HepG2 (cell line): ENCODE data around the gene FBXW2. TPM values are rescaled to one million over a fixed set of nuclear protein-coding genes. Genes with fewer than 3 reads are reported as not detected.

Experiments
- KAT7 ChIP-seq: IDR thresholded peaks from 2 replicates; pipeline ENCODE4 v1.6.1; 2018; ENCODE audit warnings: borderline replicate concordance, missing compliant biosample characterization
- PCBP2 ChIP-seq: fragments of 200-400 bp; formaldehyde crosslinking; optimal IDR thresholded peaks from 2 replicates; pipeline ENCODE3; 2018; ENCODE audit warnings: low read length, low read depth; ENCODE audit not compliant: poor library complexity, severe bottlenecking
- RFX1 ChIP-seq: fragments of 450-650 bp; IDR thresholded peaks from 2 replicates; pipeline ENCODE4 v1.6.1; 2017
- ZNF333 ChIP-seq: sonication (generic); formaldehyde crosslinking; IDR thresholded peaks from 2 replicates; pipeline ENCODE4 v1.4.0; 2020; ENCODE audit warnings: mild to moderate bottlenecking, missing genetic modification reagents, borderline replicate concordance
- ZNF414 ChIP-seq: sonication (generic); formaldehyde crosslinking; IDR thresholded peaks from 2 replicates; pipeline ENCODE4 v1.5.0; 2020; ENCODE audit warnings: missing genetic modification reagents
- ZNF850 ChIP-seq: sonication (generic); formaldehyde crosslinking; conservative IDR thresholded peaks from 2 replicates; pipeline ENCODE4 v1.9.0; 2021; ENCODE audit warnings: mild to moderate bottlenecking, missing genetic modification reagents
- polyA plus RNA-seq, 8 experiments: library from polyadenylated mRNA; depleted of rRNA in 3 of 8; stranded (reverse) in 7 of 8; unstranded in 1 of 8; fragments of >200 nt; fragmentation: Illumina TruSeq in 4 of 8; extraction: Trizol in 4 of 8; gene quantifications; 2 replicates each; pipeline versions ENCODE4 v1.2.1 to v1.2.3, GENCODE V29; 2011 to 2016; ENCODE audit warnings: low read depth in 4 of 8, missing spikeins in 1 of 8, mixed read lengths in 1 of 8; ENCODE audit not compliant: insufficient read depth in 1 of 8
- total RNA-seq, 5 experiments: library from RNA; depleted of rRNA; stranded (reverse); fragments of >200 nt; fragmentation: Illumina TruSeq; extraction: Trizol; gene quantifications; 2 replicates each; pipeline ENCODE4 v1.2.3, GENCODE V29; 2016; ENCODE audit warnings: low read depth in 1 of 5
- TF ChIP-seq, protein P1 (sequence below): sonication (generic); formaldehyde crosslinking; IDR thresholded peaks from 2 replicates; pipeline ENCODE4 v1.9.0; 2021; ENCODE audit warnings: missing genetic modification reagents, borderline replicate concordance

The FBXW2 gene
- total and polyA plus RNA-seq, 2 of the 13 experiments (the other 11 are each of a cell fraction or from before 2014, with no cell fraction given): 35.4 to 43.1 TPM

DNA sequence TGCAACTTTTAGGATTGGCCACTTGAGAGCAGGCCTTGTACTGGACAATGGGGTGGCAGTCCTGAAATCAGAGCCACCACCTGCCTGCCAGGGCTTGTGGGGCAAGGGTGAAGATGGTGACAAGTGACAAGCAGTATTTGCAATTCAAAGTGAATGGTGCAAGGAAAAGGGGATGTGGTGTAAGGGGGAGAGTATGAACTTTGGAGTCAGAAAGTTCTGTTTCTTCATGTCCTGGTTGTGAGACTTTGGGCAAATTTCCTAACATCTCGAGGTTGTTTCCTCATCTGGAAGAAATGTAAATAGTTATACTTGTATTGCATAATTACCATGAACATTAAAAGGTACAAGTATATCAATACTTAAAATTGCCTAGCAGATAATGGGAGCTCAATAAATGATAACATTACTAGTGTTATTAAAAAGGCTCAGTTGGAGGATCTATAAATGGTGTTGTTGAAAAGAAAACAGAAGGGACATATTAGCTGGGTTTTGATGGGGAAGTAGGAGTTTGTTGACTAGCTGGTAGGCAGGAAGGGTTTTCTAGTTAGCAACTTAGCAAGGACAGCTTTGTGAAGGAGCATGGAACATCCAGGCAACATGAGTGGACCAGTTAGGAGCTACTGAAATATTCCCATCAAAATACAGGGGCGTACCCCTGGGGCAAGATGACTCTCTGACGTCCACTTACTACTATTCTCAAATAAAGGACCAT is 57.6 kb downstream of the FBXW2 start (continued):
- no peak for TF ChIP-seq ZNF414
- TF ChIP-seq, protein P1, sequence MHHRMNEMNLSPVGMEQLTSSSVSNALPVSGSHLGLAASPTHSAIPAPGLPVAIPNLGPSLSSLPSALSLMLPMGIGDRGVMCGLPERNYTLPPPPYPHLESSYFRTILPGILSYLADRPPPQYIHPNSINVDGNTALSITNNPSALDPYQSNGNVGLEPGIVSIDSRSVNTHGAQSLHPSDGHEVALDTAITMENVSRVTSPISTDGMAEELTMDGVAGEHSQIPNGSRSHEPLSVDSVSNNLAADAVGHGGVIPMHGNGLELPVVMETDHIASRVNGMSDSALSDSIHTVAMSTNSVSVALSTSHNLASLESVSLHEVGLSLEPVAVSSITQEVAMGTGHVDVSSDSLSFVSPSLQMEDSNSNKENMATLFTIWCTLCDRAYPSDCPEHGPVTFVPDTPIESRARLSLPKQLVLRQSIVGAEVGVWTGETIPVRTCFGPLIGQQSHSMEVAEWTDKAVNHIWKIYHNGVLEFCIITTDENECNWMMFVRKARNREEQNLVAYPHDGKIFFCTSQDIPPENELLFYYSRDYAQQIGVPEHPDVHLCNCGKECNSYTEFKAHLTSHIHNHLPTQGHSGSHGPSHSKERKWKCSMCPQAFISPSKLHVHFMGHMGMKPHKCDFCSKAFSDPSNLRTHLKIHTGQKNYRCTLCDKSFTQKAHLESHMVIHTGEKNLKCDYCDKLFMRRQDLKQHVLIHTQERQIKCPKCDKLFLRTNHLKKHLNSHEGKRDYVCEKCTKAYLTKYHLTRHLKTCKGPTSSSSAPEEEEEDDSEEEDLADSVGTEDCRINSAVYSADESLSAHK: no peak
- TF ChIP-seq ZNF333 (CRISPR knock-in tag): no peak
- TF ChIP-seq RFX1: no peak
- no peak for TF ChIP-seq KAT7 (CRISPR knock-in tag)
- TF ChIP-seq ZNF850 (CRISPR knock-in tag): no peak
- TF ChIP-seq PCBP2: no peak
- TF ChIP-seq, all 625 proteins: peak for 93
